Retinal pigment epithelial cell (primary cell): ENCODE results near the gene RTRAF.

Source experiments
- DNase-seq: peaks from one replicate; pipeline ENCODE4 v3.0.0-alpha.2; 2010; ENCODE audit warnings: low read depth
- H3K4me3 ChIP-seq: 2 replicates; pipeline ENCODE4 v1.5.1; 2011; ENCODE audit warnings: mild to moderate bottlenecking, low read length, control low read depth, moderate library complexity
- TF ChIP-seq, protein P1 (sequence below): conservative IDR thresholded peaks from 2 replicates; pipeline ENCODE4 v1.5.1; 2011; ENCODE audit warnings: low read depth, low read length, control low read depth, inconsistent platforms

Gene RTRAF

DNA sequence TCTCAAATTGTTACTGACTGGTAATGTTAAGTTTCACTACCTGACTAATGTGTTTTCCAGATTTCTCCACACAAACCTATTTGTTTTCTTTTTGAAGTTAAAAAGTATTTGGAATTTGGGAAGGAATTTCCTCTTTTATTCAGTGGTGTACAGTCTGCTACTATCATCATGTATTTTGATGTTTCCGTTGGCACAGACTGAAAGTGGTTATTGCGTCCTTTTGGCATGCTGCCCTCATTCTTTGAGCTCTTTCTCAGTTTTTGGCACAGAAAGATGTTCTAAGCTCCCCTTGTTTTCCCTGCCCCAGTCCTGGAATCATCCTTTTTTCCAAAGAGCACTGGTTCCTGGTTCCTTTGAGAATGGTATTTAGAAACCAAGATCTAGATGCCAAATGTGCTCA is 31.4 kb upstream of the RTRAF start:
- DNase-seq = no peak
- H3K4me3 ChIP-seq = no peak overlapping the region
- TF ChIP-seq, protein P1, sequence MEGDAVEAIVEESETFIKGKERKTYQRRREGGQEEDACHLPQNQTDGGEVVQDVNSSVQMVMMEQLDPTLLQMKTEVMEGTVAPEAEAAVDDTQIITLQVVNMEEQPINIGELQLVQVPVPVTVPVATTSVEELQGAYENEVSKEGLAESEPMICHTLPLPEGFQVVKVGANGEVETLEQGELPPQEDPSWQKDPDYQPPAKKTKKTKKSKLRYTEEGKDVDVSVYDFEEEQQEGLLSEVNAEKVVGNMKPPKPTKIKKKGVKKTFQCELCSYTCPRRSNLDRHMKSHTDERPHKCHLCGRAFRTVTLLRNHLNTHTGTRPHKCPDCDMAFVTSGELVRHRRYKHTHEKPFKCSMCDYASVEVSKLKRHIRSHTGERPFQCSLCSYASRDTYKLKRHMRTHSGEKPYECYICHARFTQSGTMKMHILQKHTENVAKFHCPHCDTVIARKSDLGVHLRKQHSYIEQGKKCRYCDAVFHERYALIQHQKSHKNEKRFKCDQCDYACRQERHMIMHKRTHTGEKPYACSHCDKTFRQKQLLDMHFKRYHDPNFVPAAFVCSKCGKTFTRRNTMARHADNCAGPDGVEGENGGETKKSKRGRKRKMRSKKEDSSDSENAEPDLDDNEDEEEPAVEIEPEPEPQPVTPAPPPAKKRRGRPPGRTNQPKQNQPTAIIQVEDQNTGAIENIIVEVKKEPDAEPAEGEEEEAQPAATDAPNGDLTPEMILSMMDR = no peak

DNA sequence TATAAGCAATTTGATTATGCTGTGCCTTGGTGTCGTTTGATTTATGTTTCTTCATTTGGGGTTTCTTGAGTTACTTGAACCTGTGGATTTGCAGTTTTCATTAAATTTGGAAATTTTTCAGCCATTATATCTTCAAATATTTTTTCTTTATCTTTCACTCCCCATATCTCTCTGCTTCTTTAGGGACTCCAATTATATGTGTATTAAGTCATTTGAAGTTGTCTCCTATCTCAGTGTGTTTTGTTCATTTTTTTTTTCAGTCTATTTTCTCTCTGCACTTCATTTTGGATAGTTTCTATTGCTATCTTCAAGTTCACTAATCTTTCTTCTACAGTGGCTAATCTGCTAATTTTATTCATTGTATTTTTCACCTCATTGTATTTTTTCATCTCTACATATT is 29.4 kb upstream of the RTRAF start:
- TF ChIP-seq, protein P1 = no peak
- DNase-seq = no peak
- H3K4me3 ChIP-seq = no peak overlapping the region

DNA sequence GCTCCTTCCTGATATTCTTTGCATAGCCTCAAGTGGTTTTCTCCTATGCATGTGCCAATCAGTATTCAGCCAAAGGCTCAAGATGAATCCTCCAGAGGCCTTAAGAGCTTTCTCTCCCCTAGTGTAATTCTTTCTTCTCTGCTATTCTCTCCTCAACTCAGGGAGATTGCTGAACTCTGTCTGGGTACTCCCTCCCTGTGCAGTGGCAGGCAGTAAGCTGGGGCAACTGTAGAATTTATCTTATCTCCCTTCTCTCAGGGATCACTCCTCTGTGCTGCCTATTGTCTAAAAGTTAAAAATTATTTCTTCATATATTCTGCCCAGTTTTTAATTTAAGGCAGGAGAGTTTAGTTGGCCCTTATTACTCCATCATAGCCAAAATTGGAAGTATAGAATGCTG is 28.5 kb upstream of the RTRAF start:
- H3K4me3 ChIP-seq = no peak overlapping the region
- TF ChIP-seq, protein P1 = no peak
- no peak for DNase-seq

DNA sequence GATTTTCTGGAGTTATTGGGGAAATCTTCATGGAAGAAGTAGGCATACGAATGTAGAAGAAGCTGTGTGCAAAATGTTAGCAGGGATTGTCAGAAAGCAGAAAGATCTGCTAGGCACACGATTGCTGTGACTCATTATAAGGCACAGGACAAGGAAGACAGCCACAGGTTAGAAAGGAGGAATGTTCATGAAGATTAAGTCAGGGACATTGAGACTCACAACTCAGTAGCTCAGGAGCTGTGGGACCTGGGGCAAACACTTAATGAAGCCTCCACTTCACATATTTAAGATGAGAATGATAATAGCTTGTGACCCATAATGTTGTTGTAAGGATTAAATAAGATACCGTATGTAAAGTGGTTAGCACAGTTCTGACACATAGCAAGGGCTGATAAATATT is 26.6 kb upstream of the RTRAF start:
- H3K4me3 ChIP-seq = no peak overlapping the region
- peak; percentile 10 for DNase-seq
- TF ChIP-seq, protein P1 = no peak

DNA sequence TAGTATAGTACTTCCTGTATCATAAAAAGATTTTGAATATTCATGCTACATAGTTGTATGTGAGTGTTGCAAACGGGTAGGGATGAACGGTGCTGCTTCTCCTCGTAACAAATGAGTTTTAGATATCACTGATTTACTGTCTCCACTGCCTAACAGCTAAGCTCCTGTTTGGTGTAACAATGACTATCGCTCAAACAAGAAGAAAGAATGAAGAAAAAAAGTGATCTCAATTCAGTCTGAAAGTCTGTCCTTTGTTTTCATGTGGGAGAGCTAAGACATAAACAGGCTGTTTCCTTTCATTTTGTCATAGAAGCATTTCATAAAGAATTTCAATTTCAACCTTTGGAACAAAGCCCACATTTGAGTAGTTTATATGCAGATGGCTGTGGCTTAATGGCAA is 26.1 kb upstream of the RTRAF start:
- H3K4me3 ChIP-seq = peak overlapping the region; percentile 21
- TF ChIP-seq, protein P1 = no peak
- peak; percentile 6 for DNase-seq

DNA sequence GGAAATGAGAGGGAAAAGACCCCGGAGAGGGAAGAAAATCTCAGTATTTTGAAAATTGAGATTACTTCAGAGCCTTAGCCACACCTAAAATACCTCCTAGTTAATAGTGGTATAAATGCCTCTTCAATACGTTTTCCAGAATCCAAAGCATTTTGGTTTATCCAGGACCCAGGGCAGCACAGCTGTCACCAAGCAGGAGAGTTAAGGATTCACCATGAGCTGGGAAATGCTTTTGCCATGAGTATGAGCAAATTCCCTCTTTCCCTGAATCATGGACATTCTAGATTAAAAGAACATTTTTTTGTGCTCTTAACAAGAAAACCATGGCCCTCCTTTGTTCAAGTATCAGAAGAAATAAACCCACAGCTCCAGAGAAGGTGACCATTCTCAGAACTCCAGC is 21.8 kb upstream of the RTRAF start:
- TF ChIP-seq, protein P1 = no peak
- DNase-seq = no peak
- no peak overlapping the region for H3K4me3 ChIP-seq

DNA sequence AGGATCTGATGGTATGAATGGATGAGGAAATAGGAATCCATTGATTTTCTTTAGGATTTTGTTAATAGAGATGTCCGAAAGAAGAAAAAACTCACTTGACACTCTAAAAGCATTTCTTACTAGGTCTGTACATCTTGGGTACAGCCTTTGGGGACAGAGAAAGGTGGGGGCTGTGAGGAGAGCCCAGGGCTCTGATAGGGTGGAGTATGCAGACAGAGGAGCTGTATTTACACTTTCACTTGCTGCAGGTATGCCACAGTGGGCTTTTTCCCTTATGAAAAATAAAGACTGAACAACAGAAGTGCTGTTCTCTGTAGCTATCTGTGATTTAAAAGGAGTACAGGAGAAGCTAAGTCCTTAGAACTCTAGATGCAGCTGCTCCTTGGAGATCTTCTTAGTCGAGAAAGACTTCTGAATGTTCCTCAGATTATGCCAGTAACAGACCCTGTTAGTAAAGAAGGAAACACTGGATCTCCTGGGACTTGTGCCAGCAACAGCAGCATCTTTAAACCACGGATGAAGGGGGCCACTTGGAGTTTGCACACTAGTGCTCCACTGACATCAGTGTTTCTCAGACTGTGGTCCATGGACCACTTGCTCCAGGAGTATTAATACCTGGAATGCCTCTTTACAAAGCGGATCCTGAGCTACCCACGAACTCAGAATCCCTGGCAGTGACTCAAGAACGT is 19.4 kb upstream of the RTRAF start:
- TF ChIP-seq, protein P1 = no peak
- DNase-seq = no peak
- no peak overlapping the region for H3K4me3 ChIP-seq
